ENCODE results near the gene NUP188. TPM values are rescaled to one million over a fixed set of nuclear protein-coding genes. Genes with fewer than 3 reads are reported as not detected.

Gene NUP188
- total RNA-seq, 1 donor from 2014 or later, result 42.4 TPM

GRCh38 chr9:129011170-129011569 is 63.7 kb downstream of the NUP188 start:
- no peak for TF ChIP-seq CTCF (IDR thresholded peaks at IDR 0.05)
- peaks cover 8% of the 10 kb centered on the region for H3K4me1 ChIP-seq
- H3K4me3 ChIP-seq, result no peak overlapping the region
- H3K27me3 ChIP-seq (ENCODE audit: low read depth), result no peaks in the 10 kb centered on the region
- ATAC-seq, result no peak
- no peak for DNase-seq
- H3K9me3 ChIP-seq, result no peaks in the 10 kb centered on the region
- intact Hi-C loops (cut with DNase I), result no loop called here
- H3K36me3 ChIP-seq, result peaks cover 91% of the 10 kb centered on the region
- H3K27ac ChIP-seq, result no peak overlapping the region

- peaks cover 4% of the 10 kb centered on the region for H3K4me1 ChIP-seq
- intact Hi-C loops (cut with DNase I), result no loop called here
- H3K27me3 ChIP-seq (ENCODE audit: low read depth), result no peaks in the 10 kb centered on the region
- peaks cover 85% of the 10 kb centered on the region for H3K36me3 ChIP-seq
- no peak overlapping the region for H3K4me3 ChIP-seq
- no peak overlapping the region for H3K27ac ChIP-seq
- ATAC-seq (no peak), DNase-seq (no peak)
- no peaks in the 10 kb centered on the region for H3K9me3 ChIP-seq
- no peak for TF ChIP-seq CTCF (IDR thresholded peaks at IDR 0.05)
Observed at GRCh38 chr9:129011761-129012181, 64.3 kb downstream of the NUP188 start.

GRCh38 chr9:129012343-129012742 is 64.8 kb downstream of the NUP188 start:
- Histone ChIP-seq H3K4me3 (no peak overlapping the region), H3K9me3 (no peaks in the 10 kb centered on the region), H3K27ac (no peak overlapping the region), H3K27me3 (ENCODE audit: low read depth) (no peaks in the 10 kb centered on the region), H3K4me1 (no peaks in the 10 kb centered on the region), H3K36me3 (peaks cover 84% of the 10 kb centered on the region)
- intact Hi-C loops (cut with DNase I), result no loop called here
- no peak for ATAC-seq
- no peak for DNase-seq
- no peak for TF ChIP-seq CTCF (IDR thresholded peaks at IDR 0.05)

GRCh38 chr9:129012893-129013448 is 65.5 kb downstream of the NUP188 start:
- Histone ChIP-seq H3K36me3 (peaks cover 82% of the 10 kb centered on the region), H3K9me3 (no peaks in the 10 kb centered on the region), H3K27me3 (ENCODE audit: low read depth) (no peaks in the 10 kb centered on the region), H3K27ac (no peak overlapping the region), H3K4me1 (no peaks in the 10 kb centered on the region), H3K4me3 (no peak overlapping the region)
- TF ChIP-seq CTCF (IDR thresholded peaks at IDR 0.05), result no peak
- ATAC-seq (no peak), DNase-seq (no peak)
- intact Hi-C loops (cut with DNase I), result no loop called here

GRCh38 chr9:129013674-129014073 is 66.2 kb downstream of the NUP188 start:
- ATAC-seq (peak in 1 of 2 donors; percentile 3), DNase-seq (no peak)
- Histone ChIP-seq H3K27ac (no peak overlapping the region), H3K27me3 (ENCODE audit: low read depth) (no peaks in the 10 kb centered on the region), H3K9me3 (no peaks in the 10 kb centered on the region), H3K36me3 (peaks cover 81% of the 10 kb centered on the region), H3K4me1 (no peaks in the 10 kb centered on the region), H3K4me3 (no peak overlapping the region)
- intact Hi-C loops (cut with DNase I), result no loop called here
- TF ChIP-seq CTCF (IDR thresholded peaks at IDR 0.05), result no peak

Measured in lower lobe of right lung (tissue), 2 donors.